Right hindlimb (tissue), 1 donor: ENCODE data around the gene LPXN.
"Not testable (repeated sequence)": the region's sequence is repeated elsewhere in the genome, so short reads cannot be mapped to it uniquely, and the experiment has no call there.

Source experiments
- DNase-seq: peaks from one replicate; pipeline ENCODE4 v3.0.0-alpha.2; 2018

LPXN gene

GRCh38 chr11:58578635-58579191 lies 3.1 kb upstream of the LPXN start, which contains the start of gene ZFP91:
Gene ZFP91, plus strand, starts transcription at chr11:58579063. Its CDS starts 219 bp downstream, at chr11:58579282.
- peak; percentile 98 for DNase-seq

- peak; percentile 97 for DNase-seq
Measured at GRCh38 chr11:58578136-58578634, 2.5 kb upstream of the LPXN start.

- DNase-seq = no peak
Measured at GRCh38 chr11:58577555-58578135, 2.0 kb upstream of the LPXN start.

GRCh38 chr11:58576887-58577471 lies 1.3 kb upstream of the LPXN start:
- DNase-seq = peak; percentile 33

- DNase-seq = no peak
Measured at GRCh38 chr11:58574881-58575280, 775 bp downstream of the LPXN start.

- no peak for DNase-seq
Measured at GRCh38 chr11:58573451-58574104, 2.1 kb downstream of the LPXN start.

DNA sequence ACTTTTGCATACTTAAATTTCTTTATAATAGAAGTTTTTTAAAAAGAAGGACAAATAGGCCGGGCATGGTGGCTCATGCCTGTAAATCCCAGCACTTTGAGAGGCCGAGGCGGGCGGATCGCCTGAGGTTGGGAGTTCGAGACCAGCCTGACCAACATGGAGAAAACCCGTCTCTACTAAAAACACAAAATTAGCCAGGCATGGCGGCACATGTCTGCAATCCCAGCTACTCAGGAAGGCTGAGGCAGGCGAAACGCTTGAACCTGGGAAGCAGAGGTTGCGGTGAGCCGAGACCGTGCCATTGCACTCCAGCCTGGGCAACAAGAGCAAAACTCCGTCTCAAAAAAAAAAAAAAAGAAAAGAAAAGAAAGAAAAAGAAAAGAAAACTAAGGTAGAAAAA lies 2.8 kb downstream of the LPXN start:
- DNase-seq = not testable (repeated sequence)

- peak; percentile 39 for DNase-seq
Measured at GRCh38 chr11:58567889-58568512, 7.7 kb downstream of the LPXN start.

- DNase-seq = no peak
Measured at GRCh38 chr11:58564231-58564630, 11.4 kb downstream of the LPXN start.

GRCh38 chr11:58562375-58562800 lies 13.3 kb downstream of the LPXN start:
- no peak for DNase-seq

GRCh38 chr11:58561394-58562098 lies 14.1 kb downstream of the LPXN start:
- no peak for DNase-seq

- DNase-seq = no peak
Measured at GRCh38 chr11:58560842-58561241, 14.8 kb downstream of the LPXN start.

DNA sequence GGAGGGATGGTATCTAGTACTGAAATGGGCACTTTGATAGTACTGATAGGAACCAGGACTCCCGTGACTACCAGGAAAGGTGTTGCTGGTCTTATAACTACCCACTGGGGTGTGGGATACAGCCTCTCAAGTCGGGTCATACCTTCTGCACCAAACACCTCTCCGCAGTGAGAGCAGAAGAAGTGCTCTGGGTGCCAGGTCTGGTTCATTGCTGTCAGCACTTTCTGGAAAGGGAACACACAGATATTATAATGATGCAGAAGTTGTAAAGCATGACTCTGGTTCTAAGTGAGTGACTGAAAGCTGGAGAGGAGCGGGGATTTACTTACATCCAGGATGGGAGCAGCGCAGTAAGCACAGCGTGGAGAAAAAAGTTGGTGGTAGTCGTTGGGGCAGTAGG lies 26.0 kb downstream of the LPXN start:
- no peak for DNase-seq

DNA sequence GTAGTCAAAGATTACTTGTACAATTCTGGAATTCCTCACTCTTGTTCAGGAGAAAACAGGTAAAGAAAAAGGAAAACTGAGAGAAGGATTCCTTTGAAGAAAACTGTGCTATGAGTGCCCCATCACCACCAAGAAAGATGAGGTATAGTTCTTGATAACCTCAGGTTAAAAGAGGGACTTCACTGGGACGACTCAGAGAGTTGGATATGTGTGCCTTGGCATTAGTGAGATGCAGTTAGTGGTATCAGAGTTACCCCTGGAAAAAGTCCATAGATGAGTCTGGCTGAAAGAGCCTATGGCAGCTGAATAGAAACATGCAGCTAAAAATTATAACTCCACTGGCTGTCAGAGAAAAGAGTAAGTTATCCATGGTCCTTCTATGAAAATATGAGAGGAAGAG lies 28.8 kb downstream of the LPXN start:
- no peak for DNase-seq

DNA sequence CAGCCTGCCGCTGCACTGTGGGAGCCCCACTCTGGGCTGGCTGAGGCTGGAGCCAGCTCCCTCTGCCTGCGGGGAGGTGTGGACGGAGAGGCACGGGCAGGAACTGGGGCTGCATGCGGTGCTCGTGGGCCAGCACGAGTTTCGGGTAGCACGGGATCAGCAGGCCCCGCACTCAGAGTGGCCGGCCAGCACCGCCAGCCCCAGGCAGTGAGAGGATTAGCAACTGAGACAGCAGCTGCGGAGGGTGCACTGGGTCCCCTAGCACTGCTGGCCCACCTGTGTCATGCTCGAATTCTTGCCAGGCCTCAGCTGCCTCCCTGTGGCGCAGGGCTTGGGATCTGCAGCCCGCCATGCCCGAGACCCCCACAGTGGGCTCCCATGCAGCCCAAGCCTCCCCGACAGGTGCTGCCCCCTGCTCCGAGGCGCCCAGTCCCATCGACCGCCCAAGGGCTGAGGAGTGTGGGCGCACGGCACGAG lies 43.8 kb downstream of the LPXN start:
- DNase-seq = no peak

DNA sequence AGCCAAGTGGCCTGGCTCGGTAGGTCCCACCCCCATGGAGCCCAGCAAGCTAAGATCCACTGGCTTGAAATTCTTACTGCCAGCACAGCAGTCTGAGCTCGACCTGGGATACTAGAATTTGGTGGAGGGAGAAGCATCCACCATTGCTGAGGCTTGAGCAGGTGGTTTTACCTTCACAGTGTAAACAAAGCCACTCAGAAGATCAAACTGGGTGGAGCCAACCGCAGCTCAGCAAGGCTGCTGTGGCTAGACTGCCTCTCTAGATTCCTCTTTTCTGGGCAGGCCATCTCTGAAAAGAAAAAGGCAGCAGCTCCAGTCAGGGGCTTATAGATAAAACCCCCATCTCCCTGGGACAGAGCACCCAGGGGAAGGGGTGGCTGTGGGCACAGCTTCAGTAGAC lies 45.4 kb downstream of the LPXN start:
- no peak for DNase-seq

GRCh38 chr11:58527429-58527828 lies 48.2 kb downstream of the LPXN start:
- no peak for DNase-seq

GRCh38 chr11:58526721-58527120 lies 48.9 kb downstream of the LPXN start:
- no peak for DNase-seq

DNA sequence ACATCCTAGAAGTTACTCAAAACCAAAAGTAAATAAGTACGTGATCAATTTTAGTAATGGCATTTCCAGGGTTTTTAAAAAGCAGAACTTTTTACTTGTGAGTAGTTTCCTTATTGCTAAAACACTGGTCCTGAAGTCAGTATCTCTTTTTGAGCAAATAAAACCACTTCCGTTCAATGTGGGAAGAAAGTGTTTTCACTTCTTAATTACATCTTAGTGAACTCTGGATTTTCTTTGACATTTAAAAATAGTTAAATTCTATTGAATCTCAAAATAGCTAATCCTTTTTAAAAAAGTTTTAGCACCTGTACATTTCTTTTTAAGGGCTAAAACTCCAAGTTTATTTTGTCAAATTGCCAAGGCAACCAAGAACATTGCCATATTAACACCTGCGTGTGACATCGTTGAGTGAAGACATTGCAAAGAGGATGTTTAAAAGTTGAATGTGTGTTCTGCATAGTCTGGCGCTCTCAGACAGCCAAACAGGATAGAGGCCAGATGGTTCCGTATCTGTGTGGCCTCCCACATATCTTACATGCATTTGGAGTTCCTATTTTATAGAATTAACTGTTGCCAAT lies 50.5 kb downstream of the LPXN start:
- no peak for DNase-seq

DNA sequence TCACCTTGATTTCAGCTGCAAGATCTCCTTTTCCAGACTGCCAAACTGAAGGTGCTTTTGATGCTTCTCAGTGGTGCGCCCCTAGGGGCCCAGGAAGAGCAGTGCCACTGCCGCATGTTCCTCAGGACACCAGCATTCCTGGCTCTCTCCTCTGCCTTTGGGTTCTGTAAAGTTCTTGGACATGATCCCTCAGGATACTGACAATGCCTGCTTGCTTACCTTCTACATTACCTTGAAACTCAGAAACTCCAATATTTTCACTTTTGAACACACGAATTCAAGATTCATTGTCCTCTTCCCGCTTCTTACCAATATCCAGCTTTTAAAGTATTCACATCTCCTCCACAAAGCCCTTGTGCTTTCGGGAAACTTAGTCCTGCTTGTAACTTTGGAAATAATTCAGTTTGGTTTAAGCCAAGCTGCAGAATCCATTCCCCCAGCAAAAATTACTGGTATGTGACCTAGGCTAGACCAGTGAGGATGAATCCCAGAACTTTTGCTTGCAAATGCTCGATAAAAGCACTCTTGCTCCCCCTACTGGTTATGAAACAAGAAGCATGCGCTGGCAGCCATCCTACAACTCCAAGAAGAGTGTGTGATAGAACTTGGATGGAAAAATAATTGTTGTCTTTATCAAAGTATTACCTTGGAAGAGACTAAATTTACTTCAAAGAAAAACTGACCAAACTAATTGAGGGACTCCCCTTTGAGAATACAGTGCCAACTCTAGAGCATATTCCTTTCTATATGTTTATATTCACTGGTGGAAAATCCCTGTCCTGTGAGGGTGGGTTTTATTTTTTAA lies 51.2 kb downstream of the LPXN start:
- DNase-seq = peak; percentile 73

- peak; percentile 24 for DNase-seq
Measured at GRCh38 chr11:58513747-58514367, 61.8 kb downstream of the LPXN start.
